ENCODE measurements around the gene NECAP2. TPM values are rescaled to one million over a fixed set of nuclear protein-coding genes. Genes with fewer than 3 reads are reported as not detected.
"Not testable (repeated sequence)": the region's sequence is repeated elsewhere in the genome, so short reads cannot be mapped to it uniquely, and the experiment has no call there.

NECAP2 gene
- total and polyA plus RNA-seq, 2 donors = 91.7 to 97.7 TPM

DNA sequence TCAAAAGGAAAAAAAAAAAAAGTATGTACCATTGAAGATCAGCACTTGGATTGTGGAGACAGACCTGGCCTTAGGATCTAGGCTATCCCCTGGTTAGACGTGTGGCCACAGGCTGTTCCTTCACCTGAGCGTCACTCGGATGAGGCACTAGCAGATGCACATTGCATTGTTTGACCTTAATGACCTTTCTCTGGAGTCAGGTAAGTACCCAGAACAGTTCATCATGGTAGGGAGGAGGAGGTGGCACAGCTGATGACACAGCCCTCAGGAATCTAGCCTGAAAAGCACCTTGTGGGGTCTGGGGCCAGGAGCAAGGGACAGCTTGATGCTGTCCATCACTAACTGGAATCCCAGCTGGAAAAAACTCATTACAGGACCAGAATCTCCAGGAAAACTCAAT lies 21.2 kb downstream of the NECAP2 start:
- H3K4me1 ChIP-seq (ENCODE audit: control insufficient read depth in 2 of 2, insufficient read depth in 2 of 2, low read length in 2 of 2) = no peaks in the 10 kb centered on the region
- H3K27ac ChIP-seq (ENCODE audit: low read depth in 1 of 2, low read length in 1 of 2) = no peak overlapping the region
- no peak overlapping the region for H3K4me3 ChIP-seq (ENCODE audit: low read length in 2 of 2)
- H3K36me3 ChIP-seq (ENCODE audit: control insufficient read depth in 2 of 2, insufficient read depth in 2 of 2, low read length in 1 of 2) = peaks cover 56 to 59% of the 10 kb centered on the region in 2 donors
- H3K27me3 ChIP-seq (ENCODE audit: control insufficient read depth in 2 of 2, insufficient read depth in 1 of 2, low read length in 1 of 2) = no peaks in the 10 kb centered on the region
- DNase-seq (ENCODE audit: low read depth in 6 of 9, low spot score in 9 of 9) = no peak
- WGBS = 99% methylated on average over 3 of the region's 3 CpGs
- H3K9me3 ChIP-seq (ENCODE audit: control insufficient read depth in 2 of 2, insufficient read depth in 1 of 2, low read length in 1 of 2) = no peaks in the 10 kb centered on the region

DNA sequence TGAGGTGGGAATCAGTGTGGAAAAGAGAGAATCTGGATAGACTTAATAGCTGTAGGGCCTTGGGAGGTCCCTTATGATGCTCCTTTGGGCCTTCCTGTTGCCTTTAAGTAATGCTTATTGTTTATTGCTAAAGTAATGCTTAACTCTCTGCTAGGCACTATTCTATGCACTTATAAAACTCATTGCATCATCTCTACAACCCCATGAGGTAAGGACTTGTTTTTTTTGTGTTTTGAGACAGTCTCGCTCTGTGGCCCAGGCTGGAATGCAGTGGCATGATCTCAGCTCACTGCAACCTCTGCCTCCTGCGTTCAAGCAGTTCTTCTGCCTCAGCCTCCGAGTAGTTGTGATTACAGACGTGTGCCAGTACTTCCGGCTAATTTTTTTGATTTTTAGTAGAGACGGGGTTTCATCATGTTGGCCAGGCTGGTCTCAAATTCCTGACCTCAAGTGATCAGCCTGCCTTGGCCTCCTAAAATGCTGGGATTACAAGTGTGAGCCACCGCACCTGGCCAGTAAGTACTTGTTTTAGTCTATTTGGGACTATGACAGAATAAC lies 22.3 kb downstream of the NECAP2 start:
- Histone ChIP-seq H3K27ac (ENCODE audit: low read depth in 1 of 2, low read length in 1 of 2) (no peak overlapping the region), H3K36me3 (ENCODE audit: control insufficient read depth in 2 of 2, insufficient read depth in 2 of 2, low read length in 1 of 2) (peaks cover 50 to 51% of the 10 kb centered on the region in 2 donors), H3K27me3 (ENCODE audit: control insufficient read depth in 2 of 2, insufficient read depth in 1 of 2, low read length in 1 of 2) (no peaks in the 10 kb centered on the region), H3K9me3 (ENCODE audit: control insufficient read depth in 2 of 2, insufficient read depth in 1 of 2, low read length in 1 of 2) (no peaks in the 10 kb centered on the region), H3K4me3 (ENCODE audit: low read length in 2 of 2) (no peak overlapping the region), H3K4me1 (ENCODE audit: control insufficient read depth in 2 of 2, insufficient read depth in 2 of 2, low read length in 2 of 2) (no peaks in the 10 kb centered on the region)
- 99% methylated on average over 7 of the region's 7 CpGs for WGBS
- DNase-seq (ENCODE audit: low read depth in 6 of 9, low spot score in 9 of 9) = no peak

DNA sequence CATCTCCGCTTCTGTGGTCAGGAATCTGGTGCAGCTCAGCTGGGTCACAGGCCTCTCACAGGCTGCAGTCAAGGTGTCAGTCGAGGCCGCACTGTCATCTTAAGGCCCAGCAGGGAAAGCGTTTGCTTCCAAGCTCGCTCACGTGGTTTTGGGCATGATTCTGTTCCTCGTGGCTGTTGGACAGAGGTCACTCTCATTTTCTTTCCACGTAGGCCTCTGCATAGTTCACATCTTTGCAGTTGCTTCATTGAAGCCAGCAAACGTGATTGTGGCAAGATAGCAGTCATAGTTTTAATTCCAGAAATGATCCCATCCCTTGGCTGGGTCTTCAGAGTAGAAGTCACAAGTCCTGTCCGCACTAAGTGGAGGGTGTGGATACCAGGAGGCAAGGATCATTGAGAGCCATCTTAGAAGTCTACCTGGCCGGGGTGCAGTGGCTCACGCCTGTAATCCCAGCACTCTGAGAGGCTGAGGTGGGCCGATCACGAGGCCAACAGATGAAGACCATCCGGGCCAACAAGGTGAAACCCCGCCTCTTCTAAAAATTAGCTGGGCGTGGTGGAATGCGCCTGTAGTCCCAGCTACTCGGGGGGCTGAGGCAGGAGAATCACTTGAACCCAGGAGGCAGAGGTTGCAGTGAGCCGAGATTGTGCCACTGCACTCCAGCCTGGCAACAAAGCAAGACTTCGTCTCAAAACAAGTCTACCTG lies 24.5 kb downstream of the NECAP2 start:
- no peak overlapping the region for H3K4me3 ChIP-seq (ENCODE audit: low read length in 2 of 2)
- WGBS = 97% methylated on average over 21 of the region's 21 CpGs
- H3K27me3 ChIP-seq (ENCODE audit: control insufficient read depth in 2 of 2, insufficient read depth in 1 of 2, low read length in 1 of 2) = no peaks in the 10 kb centered on the region
- H3K27ac ChIP-seq (ENCODE audit: low read depth in 1 of 2, low read length in 1 of 2) = no peak overlapping the region
- H3K9me3 ChIP-seq (ENCODE audit: control insufficient read depth in 2 of 2, insufficient read depth in 1 of 2, low read length in 1 of 2) = no peaks in the 10 kb centered on the region
- H3K36me3 ChIP-seq (ENCODE audit: control insufficient read depth in 2 of 2, insufficient read depth in 2 of 2, low read length in 1 of 2) = peaks cover 32 to 34% of the 10 kb centered on the region in 2 donors
- H3K4me1 ChIP-seq (ENCODE audit: control insufficient read depth in 2 of 2, insufficient read depth in 2 of 2, low read length in 2 of 2) = no peaks in the 10 kb centered on the region
- DNase-seq (ENCODE audit: low read depth in 6 of 9, low spot score in 9 of 9) = no peak

DNA sequence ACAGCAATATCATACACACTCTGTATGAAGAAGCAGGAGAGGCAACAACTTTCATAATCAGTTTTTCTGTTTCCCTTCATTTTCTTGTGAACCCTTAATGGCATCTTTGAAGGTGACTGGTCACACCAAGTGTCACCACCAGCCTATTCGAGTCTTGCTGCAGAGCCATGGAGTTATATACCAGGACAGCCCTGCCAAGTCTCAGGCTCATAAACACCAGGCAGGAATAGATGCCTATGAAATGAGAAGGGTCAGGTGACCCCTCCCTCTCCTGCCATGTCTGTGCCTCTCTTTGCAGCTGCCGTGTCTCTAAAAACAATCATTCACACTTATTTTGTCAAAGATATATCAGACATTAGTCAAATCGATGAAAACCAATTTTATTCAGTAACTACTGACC lies 28.0 kb downstream of the NECAP2 start:
- Histone ChIP-seq H3K36me3 (ENCODE audit: control insufficient read depth in 2 of 2, insufficient read depth in 2 of 2, low read length in 1 of 2) (peaks cover 11% of the 10 kb centered on the region in 2 donors), H3K4me1 (ENCODE audit: control insufficient read depth in 2 of 2, insufficient read depth in 2 of 2, low read length in 2 of 2) (no peaks in the 10 kb centered on the region), H3K9me3 (ENCODE audit: control insufficient read depth in 2 of 2, insufficient read depth in 1 of 2, low read length in 1 of 2) (no peaks in the 10 kb centered on the region), H3K27ac (ENCODE audit: low read depth in 1 of 2, low read length in 1 of 2) (no peak overlapping the region), H3K4me3 (ENCODE audit: low read length in 2 of 2) (no peak overlapping the region), H3K27me3 (ENCODE audit: control insufficient read depth in 2 of 2, insufficient read depth in 1 of 2, low read length in 1 of 2) (no peaks in the 10 kb centered on the region)
- 78% methylated on average over 3 of the region's 3 CpGs for WGBS
- no peak for DNase-seq (ENCODE audit: low read depth in 6 of 9, low spot score in 9 of 9)

DNA sequence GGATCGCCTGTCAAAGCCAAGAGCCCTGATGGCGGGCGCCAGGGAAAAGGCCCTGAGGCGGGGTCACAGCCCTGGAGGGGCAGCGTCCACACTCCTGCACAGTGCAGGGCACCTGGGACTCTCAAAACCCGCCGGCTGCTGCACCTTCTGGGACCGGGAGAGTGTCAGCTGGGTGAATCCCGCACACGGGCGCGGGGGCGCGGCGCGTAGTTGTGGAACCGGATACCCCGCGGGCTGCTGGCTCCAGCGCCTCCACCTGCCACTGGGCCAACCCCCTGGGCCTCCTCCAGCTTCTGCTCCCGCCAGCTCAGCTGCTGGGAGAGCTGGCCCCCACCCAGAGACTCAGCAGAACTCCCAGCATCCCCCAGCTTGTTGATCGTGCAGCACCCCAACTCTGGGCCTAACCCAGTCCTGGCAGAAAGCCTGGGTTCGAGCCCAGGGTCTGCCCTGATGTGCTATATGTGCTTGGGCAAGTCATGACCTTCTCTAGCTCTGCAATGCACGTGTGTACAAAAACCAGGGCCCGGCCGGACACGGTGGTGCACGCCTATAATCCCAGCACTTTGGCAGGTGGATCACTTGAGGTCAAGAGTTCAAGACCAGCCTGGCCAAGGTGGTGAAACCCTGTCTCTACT lies 33.8 kb downstream of the NECAP2 start:
- no peaks in the 10 kb centered on the region for H3K4me1 ChIP-seq (ENCODE audit: control insufficient read depth in 2 of 2, insufficient read depth in 2 of 2, low read length in 2 of 2)
- no peak for DNase-seq (ENCODE audit: low read depth in 6 of 9, low spot score in 9 of 9)
- no peak overlapping the region for H3K4me3 ChIP-seq (ENCODE audit: low read length in 2 of 2)
- peaks cover 5 to 30% of the 10 kb centered on the region in 2 donors for H3K36me3 ChIP-seq (ENCODE audit: control insufficient read depth in 2 of 2, insufficient read depth in 2 of 2, low read length in 1 of 2)
- H3K9me3 ChIP-seq (ENCODE audit: control insufficient read depth in 2 of 2, insufficient read depth in 1 of 2, low read length in 1 of 2) = no peaks in the 10 kb centered on the region
- H3K27me3 ChIP-seq (ENCODE audit: control insufficient read depth in 2 of 2, insufficient read depth in 1 of 2, low read length in 1 of 2) = no peaks in the 10 kb centered on the region
- 95% methylated on average over 28 of the region's 28 CpGs for WGBS
- H3K27ac ChIP-seq (ENCODE audit: low read depth in 1 of 2, low read length in 1 of 2) = no peak overlapping the region

DNA sequence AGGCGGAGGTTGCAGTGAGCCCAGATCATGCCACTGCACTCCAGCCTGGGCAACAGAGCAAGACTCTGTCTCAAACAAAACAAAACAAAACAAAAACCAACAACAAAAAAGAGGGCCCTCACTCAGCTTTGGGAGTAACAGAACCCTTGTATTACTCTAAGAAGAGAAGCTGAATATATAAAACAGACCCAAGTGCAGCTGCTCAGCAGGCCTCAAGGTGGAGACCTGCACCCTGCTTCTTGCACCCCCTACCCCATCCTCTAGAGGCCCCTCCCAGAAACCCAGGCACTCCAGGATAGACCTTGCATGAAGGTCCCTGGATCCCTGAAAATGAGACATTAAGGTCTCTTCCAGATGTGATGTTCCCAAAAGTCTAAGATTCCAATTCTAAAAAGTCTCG lies 34.4 kb downstream of the NECAP2 start:
- not testable (repeated sequence) for H3K4me3 ChIP-seq (ENCODE audit: low read length in 2 of 2); H3K27ac ChIP-seq (ENCODE audit: low read depth in 1 of 2, low read length in 1 of 2); DNase-seq (ENCODE audit: low read depth in 6 of 9, low spot score in 9 of 9); H3K4me1 ChIP-seq (ENCODE audit: control insufficient read depth in 2 of 2, insufficient read depth in 2 of 2, low read length in 2 of 2); H3K9me3 ChIP-seq (ENCODE audit: control insufficient read depth in 2 of 2, insufficient read depth in 1 of 2, low read length in 1 of 2); H3K27me3 ChIP-seq (ENCODE audit: control insufficient read depth in 2 of 2, insufficient read depth in 1 of 2, low read length in 1 of 2)
- H3K36me3 ChIP-seq (ENCODE audit: control insufficient read depth in 2 of 2, insufficient read depth in 2 of 2, low read length in 1 of 2) = peaks cover 5 to 30% of the 10 kb centered on the region in 2 donors
- 99% methylated on average over 2 of the region's 2 CpGs for WGBS

DNA sequence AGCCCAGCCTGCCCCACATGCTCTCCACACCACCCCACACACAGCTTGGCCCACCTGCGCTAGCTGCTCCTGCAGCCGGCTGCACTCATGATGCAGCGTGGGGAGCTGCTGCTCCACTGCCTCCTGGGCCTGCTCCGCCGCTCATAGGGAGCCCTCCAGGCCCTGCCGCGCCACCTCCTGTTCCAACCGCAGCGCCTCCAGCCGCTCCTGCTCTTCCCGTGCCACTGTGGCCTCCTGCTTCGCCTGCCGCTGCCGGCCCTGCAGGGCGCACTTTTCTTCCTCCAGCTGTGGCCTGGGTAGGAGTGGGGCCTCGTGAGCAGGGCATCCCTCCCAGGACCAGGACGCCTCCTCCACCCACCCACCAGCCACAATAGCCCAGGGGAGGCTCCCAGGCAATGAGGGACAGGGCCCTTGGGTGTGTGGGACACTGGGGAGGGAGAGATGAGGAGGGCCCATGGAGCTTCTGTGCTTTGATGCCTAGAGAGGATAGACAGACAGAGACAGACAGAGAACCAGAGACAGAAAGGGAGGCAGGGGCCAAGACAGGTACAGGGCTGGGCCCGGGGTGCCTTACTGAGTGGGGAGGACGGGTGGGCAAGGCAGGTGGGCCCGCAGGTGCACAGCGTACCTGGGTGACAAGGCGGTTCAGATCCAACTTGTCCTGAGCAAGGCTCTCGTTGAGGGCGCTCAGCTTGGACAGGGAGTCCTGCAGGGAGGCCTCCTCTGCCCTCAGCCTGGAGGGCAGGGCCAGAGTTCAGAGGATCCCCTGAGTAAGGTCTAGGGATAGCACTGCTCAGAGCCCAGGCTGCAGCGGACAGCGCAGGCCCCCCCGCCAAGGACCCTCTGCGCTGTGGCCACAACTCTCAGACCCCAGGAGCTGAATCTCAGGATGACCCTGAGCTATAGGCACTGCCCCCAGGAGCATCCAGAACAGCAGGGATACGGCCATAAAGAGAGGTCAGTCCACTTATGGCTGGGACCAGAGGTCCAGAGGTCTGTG lies 35.5 kb downstream of the NECAP2 start:
- 96% methylated on average over 29 of the region's 29 CpGs for WGBS
- not testable (repeated sequence) for H3K9me3 ChIP-seq (ENCODE audit: control insufficient read depth in 2 of 2, insufficient read depth in 1 of 2, low read length in 1 of 2); H3K27me3 ChIP-seq (ENCODE audit: control insufficient read depth in 2 of 2, insufficient read depth in 1 of 2, low read length in 1 of 2); DNase-seq (ENCODE audit: low read depth in 6 of 9, low spot score in 9 of 9); H3K4me1 ChIP-seq (ENCODE audit: control insufficient read depth in 2 of 2, insufficient read depth in 2 of 2, low read length in 2 of 2); H3K27ac ChIP-seq (ENCODE audit: low read depth in 1 of 2, low read length in 1 of 2); H3K4me3 ChIP-seq (ENCODE audit: low read length in 2 of 2)
- peaks cover 10 to 32% of the 10 kb centered on the region in 2 donors for H3K36me3 ChIP-seq (ENCODE audit: control insufficient read depth in 2 of 2, insufficient read depth in 2 of 2, low read length in 1 of 2)

DNA sequence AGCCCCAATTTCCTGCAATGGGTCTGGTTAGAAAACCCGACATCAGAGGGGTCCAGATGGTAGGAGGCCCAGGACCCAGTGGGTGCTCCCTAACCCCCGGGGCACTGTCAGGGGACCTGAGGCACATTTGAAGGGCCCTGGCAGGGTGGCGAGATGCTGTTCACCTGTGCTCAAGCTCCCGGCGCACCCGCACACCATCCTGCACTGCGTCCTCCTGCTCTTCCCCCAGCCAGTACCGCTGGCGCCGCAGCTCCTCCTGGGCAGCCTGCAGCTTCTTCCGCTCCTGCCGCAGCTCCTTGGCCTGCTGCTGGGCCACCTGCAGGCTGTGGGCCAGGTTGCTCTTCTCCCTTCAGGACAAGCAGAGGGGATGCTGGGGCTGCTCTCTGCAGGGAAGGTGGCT lies 37.6 kb downstream of the NECAP2 start:
- DNase-seq (ENCODE audit: low read depth in 6 of 9, low spot score in 9 of 9) = no peak
- H3K36me3 ChIP-seq (ENCODE audit: control insufficient read depth in 2 of 2, insufficient read depth in 2 of 2, low read length in 1 of 2) = peaks cover 12 to 36% of the 10 kb centered on the region in 2 donors
- no peak overlapping the region for H3K4me3 ChIP-seq (ENCODE audit: low read length in 2 of 2)
- no peak overlapping the region for H3K27ac ChIP-seq (ENCODE audit: low read depth in 1 of 2, low read length in 1 of 2)
- 98% methylated on average over 12 of the region's 12 CpGs for WGBS
- H3K9me3 ChIP-seq (ENCODE audit: control insufficient read depth in 2 of 2, insufficient read depth in 1 of 2, low read length in 1 of 2) = no peaks in the 10 kb centered on the region
- no peaks in the 10 kb centered on the region for H3K27me3 ChIP-seq (ENCODE audit: control insufficient read depth in 2 of 2, insufficient read depth in 1 of 2, low read length in 1 of 2)
- no peaks in the 10 kb centered on the region for H3K4me1 ChIP-seq (ENCODE audit: control insufficient read depth in 2 of 2, insufficient read depth in 2 of 2, low read length in 2 of 2)

All from thymus (tissue), 11 donors.